ENCODE data around the gene RALGPS1. TPM values are rescaled to one million over a fixed set of nuclear protein-coding genes. Genes with fewer than 3 reads are reported as not detected.

The RALGPS1 gene
- total and polyA plus RNA-seq, 2 of the 13 experiments (the other 11 are each of a cell fraction or from before 2014, with no cell fraction given) = 3.7 to 6.5 TPM

- TF ChIP-seq NFAT5 (CRISPR knock-in tag; IDR thresholded peaks at IDR 0.05) = no peak
- TF ChIP-seq RARA (CRISPR knock-in tag; IDR thresholded peaks at IDR 0.05) = peak; percentile 31; the same call in 1 of the 2 replicates
- no peak for TF ChIP-seq ZNF720 (CRISPR knock-in tag; IDR thresholded peaks at IDR 0.05)
- TF ChIP-seq MXI1 (IDR thresholded peaks at IDR 0.05; ENCODE audit: borderline replicate concordance, low read depth, low read length) = no peak
- no peak for TF ChIP-seq NKX3-1 (CRISPR knock-in tag; IDR thresholded peaks at IDR 0.05)
- 0 out of 2 replicates have a peak, but pooled peaks have one; percentile 26 for TF ChIP-seq ZNF614 (CRISPR knock-in tag; IDR thresholded peaks at IDR 0.05; ENCODE audit: borderline replicate concordance)
- peak; percentile 16; the same call in 1 of the 2 replicates for TF ChIP-seq SOX5 (CRISPR knock-in tag; IDR thresholded peaks at IDR 0.05; ENCODE audit: borderline replicate concordance)
- peak; percentile 22; the same call in 1 of the 2 replicates for TF ChIP-seq GABPB1 (CRISPR knock-in tag; IDR thresholded peaks at IDR 0.05)
- TF ChIP-seq KDM2A (CRISPR knock-in tag; IDR thresholded peaks at IDR 0.05; ENCODE audit: borderline replicate concordance, low read depth) = 0 out of 2 replicates have a peak, but pooled peaks have one; percentile 23
- TF ChIP-seq ZNF644 (CRISPR knock-in tag; IDR thresholded peaks at IDR 0.05; ENCODE audit: low read depth) = peak; percentile 44; the same call in 1 of the 2 replicates
- TF ChIP-seq SPEN (CRISPR knock-in tag; IDR thresholded peaks at IDR 0.05; ENCODE audit: low read depth) = peak; percentile 40; the same call in 1 of the 2 replicates
- no peak for TF ChIP-seq GTF2F1 (IDR thresholded peaks at IDR 0.05; ENCODE audit: low read length)
- TF ChIP-seq CTCF (CRISPR knock-in tag; IDR thresholded peaks at IDR 0.05) = peak; percentile 43; the same call in 1 of the 2 replicates
- TF ChIP-seq ZNF616 (CRISPR knock-in tag; IDR thresholded peaks at IDR 0.05; ENCODE audit: low read depth) = no peak
- TF ChIP-seq FOXA3 (CRISPR knock-in tag; IDR thresholded peaks at IDR 0.05) = 0 out of 2 replicates have a peak, but pooled peaks have one; percentile 15
- peak; percentile 51; the same call in 1 of the 2 replicates for TF ChIP-seq ZNF331 (CRISPR knock-in tag; IDR thresholded peaks at IDR 0.05)
- peak; percentile 56 for TF ChIP-seq GATAD2A (CRISPR knock-in tag; IDR thresholded peaks at IDR 0.05)
- peak; percentile 35 for TF ChIP-seq RBM22 (optimal IDR thresholded peaks at IDR 0.05; ENCODE audit: low read length)
- TF ChIP-seq SNAPC2 (CRISPR knock-in tag; IDR thresholded peaks at IDR 0.05) = no peak
- TF ChIP-seq SALL1 (CRISPR knock-in tag; IDR thresholded peaks at IDR 0.05) = peak; percentile 34; the same call in 1 of the 2 replicates
- peak; percentile 40; the same call in 1 of the 2 replicates for TF ChIP-seq SAP130 (CRISPR knock-in tag; IDR thresholded peaks at IDR 0.05; ENCODE audit: low read depth)
- TF ChIP-seq THAP11 (CRISPR knock-in tag; IDR thresholded peaks at IDR 0.05) = peak; percentile 36; the same call in 1 of the 2 replicates
- peak; percentile 30; the same call in 1 of the 2 replicates for TF ChIP-seq FOXK1 (CRISPR knock-in tag; IDR thresholded peaks at IDR 0.05; ENCODE audit: borderline replicate concordance, low read depth)
- 0 out of 2 replicates have a peak, but pooled peaks have one; percentile 41 for TF ChIP-seq ZBTB7B (CRISPR knock-in tag; IDR thresholded peaks at IDR 0.05)
Measured at GRCh38 chr9:126885131-126885641, 29.4 kb upstream of the RALGPS1 start (continued).

Data from HepG2 (cell line).